NCI-H2196 treated with DMSO at 0.1 percent for 48 hours (cell line): Measurements from ENCODE around the gene GDF10.

ENCODE experiments used
- DNase-seq: peaks from one replicate; lab custom pipeline; 2025; ENCODE audit not compliant: unreplicated experiment; lab: John Stamatoyannopoulos, UW

GDF10 gene

GRCh38 chr10:47331954-47332353 is 32.0 kb downstream of the GDF10 start:
- no peak for DNase-seq

GRCh38 chr10:47332371-47332770 is 32.4 kb downstream of the GDF10 start:
- DNase-seq = no peak

- no peak for DNase-seq
These were observed 32.9 kb downstream of the GDF10 start for GRCh38 chr10:47332946-47333345.

- no peak for DNase-seq
These were observed 33.5 kb downstream of the GDF10 start for GRCh38 chr10:47333532-47333931.

GRCh38 chr10:47334466-47335295 is 34.7 kb downstream of the GDF10 start:
- no peak for DNase-seq

DNA sequence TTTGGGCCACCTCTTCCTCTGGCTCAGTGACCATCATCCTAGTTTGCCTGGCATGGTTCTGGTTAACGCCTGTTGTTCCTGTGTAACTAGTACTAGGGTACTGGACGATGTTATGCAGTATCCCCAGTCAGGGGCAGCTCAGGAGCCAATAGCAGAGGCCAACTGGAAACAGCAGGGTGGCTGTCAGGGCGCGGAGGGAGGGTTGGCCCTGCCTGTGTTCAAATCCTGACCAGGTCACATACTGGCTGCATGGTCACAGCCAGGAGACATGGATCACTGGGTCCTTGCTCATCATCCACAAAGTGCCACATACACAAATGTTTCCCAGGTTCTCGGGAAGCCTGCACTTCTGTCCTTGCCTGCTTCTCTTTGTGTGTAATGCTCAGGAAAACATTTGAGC is 35.9 kb downstream of the GDF10 start:
- DNase-seq = no peak

DNA sequence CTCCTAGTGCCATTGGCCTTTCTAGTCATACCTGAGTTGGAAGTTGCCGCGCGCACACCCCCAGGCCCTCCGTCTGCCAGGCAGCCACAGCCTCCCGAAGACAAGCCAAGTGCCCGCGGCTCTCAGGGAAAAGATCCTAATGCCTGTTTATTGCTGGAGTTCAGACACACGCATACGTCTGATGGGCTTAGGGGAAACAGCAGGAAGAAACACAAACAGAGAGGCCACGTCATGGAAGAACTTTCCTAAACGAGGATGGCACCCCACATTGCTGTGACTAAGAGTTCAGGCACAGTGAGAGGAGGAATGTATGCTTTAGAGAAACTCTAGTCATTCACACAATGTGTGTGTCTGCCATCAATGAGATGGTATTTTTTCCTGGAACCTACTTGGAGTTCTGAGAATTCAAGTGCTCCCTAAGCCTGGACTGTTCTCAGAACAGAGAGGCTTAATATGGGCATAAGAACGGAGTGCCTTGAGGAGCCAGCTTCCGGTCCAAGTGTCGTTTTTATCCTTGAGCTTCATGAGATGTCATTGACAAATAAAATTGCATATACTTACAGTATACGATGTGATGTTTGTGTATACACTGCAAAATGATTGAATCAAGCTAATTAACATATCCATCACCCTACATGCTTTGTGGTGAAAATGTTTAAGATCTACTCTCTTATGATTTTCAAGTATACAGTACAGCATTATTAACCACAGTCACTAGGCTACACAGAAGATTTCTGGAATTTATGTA is 36.6 kb downstream of the GDF10 start:
- DNase-seq = no peak

DNA sequence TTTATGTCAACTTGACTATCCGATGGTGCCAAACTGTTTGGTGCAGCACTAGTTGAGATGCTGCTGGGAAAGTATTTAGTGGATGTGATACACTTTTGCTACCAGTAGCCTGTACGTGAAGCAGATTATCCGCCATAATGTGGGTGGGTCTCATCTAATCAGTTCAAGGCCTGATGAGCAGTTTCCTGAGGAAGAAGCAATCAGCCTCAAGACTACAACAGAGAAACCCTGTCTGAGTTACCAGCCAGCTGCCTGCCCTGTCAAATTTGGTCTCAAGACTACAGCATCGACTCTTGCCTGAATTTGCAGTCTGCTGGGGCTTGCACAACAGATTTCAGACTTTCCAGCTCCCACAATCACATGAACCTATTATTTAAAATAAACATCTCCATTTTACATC is 37.3 kb downstream of the GDF10 start:
- no peak for DNase-seq

GRCh38 chr10:47339186-47339735 is 39.3 kb downstream of the GDF10 start:
- DNase-seq = no peak

DNA sequence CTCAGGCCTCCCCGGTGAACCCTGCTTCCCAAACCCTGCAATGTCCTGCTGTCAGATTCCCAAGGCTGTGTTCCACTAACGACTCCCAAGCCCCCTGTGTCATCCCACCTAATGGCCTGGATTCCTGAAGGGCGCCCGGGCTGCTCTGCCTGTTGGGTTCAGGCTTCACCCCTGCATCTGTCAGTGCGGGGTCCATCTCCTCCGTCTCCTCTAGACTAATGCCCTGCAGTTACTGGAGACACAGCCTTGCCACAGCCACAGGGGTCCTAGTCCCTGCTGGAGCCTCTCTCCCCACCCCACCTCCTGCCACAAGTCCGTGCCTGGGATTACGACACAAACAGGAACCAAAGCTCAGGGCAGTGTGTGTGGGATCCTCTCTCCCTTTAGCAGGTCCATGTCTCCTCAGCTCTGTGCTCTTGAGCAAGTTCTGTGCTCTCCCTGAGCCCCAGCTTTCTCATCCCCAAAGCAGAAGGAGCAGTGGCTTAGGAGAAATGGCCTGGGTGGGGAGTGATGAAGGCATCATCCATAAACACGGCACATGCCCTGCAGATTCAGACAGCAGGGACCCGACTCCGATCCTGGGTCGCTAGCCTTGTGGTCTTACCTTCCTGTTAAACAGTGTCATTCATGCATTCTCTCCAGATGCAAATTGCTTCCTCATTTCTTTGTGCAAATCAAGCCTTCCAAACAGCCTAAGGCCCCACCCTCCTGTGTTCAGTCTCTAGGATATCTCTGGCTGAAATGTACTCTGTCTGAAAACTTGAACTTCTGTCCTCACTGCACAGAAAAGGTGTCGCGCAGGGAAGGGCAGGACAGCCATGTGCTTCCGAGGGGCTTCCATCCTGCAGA is 40.0 kb downstream of the GDF10 start:
- DNase-seq = no peak

- no peak for DNase-seq
These were observed 40.7 kb downstream of the GDF10 start for GRCh38 chr10:47340608-47341170.

GRCh38 chr10:47344996-47345870 is 45.2 kb downstream of the GDF10 start:
- no peak for DNase-seq

- no peak for DNase-seq
These were observed 46.7 kb downstream of the GDF10 start for GRCh38 chr10:47346581-47347302.

DNA sequence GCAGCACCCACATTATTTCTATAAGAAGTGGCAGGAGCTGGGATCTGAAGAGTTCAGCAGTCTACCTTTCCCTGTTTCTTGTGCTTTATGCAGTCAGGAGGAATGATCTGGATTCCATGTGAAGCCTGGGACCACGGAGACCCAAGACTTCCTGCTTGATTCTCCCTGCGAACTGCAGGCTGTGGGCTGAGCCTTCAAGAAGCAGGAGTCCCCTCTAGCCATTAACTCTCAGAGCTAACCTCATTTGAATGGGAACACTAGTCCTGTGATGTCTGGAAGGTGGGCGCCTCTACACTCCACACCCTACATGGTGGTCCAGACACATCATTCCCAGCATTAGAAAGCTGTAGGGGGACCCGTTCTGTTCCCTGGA is 47.3 kb downstream of the GDF10 start:
- DNase-seq = no peak

- DNase-seq = no peak
These were observed 48.2 kb downstream of the GDF10 start, which contains the start of gene RBP3 for GRCh38 chr10:47348138-47348651. RBP3 (plus strand) TSS chr10:47348363; CDS start chr10:47348485, 122 bp downstream.

GRCh38 chr10:47348661-47349470 is 48.9 kb downstream of the GDF10 start:
- no peak for DNase-seq

- DNase-seq = no peak
These were observed 49.5 kb downstream of the GDF10 start for GRCh38 chr10:47349516-47349915.

GRCh38 chr10:47349941-47350371 is 50.0 kb downstream of the GDF10 start:
- DNase-seq = no peak
